Thymus (tissue), 11 donors: ENCODE data around the gene OPCML. TPM values are rescaled to one million over a fixed set of nuclear protein-coding genes. Genes with fewer than 3 reads are reported as not detected.

ENCODE experiments used
- DNase-seq, 9 donors: peaks; one replicate each; pipeline ENCODE4 v3.0.0-alpha.2; 2013; ENCODE audit warnings: low spot score in 9 of 9, low read depth in 6 of 9, missing footprints in 1 of 9
- H3K27ac ChIP-seq, 2 donors: one replicate each; pipeline ENCODE4 v1.5.1; 2013; ENCODE audit warnings: control low read depth in 1 of 2, low read depth in 1 of 2, low read length in 1 of 2, mild to moderate bottlenecking in 1 of 2, moderate library complexity in 1 of 2
- H3K27me3 ChIP-seq, 2 donors: one replicate each; pipeline ENCODE4 v1.5.1; 2013; ENCODE audit warnings: low read length in 1 of 2; ENCODE audit not compliant: control insufficient read depth in 2 of 2, insufficient read depth in 1 of 2
- H3K36me3 ChIP-seq, 2 donors: one replicate each; pipeline ENCODE4 v1.5.1; 2013; ENCODE audit warnings: low read length in 1 of 2, mild to moderate bottlenecking in 1 of 2, moderate library complexity in 1 of 2; ENCODE audit not compliant: control insufficient read depth in 2 of 2, insufficient read depth in 2 of 2
- H3K4me1 ChIP-seq, 2 donors: one replicate each; pipeline ENCODE4 v1.5.1; 2013; ENCODE audit warnings: low read length in 2 of 2; ENCODE audit not compliant: control insufficient read depth in 2 of 2, insufficient read depth in 2 of 2
- H3K4me3 ChIP-seq, 2 donors: one replicate each; pipeline ENCODE4 v1.5.1; 2013; ENCODE audit warnings: low read length in 2 of 2, control low read depth in 1 of 2, mild to moderate bottlenecking in 1 of 2
- H3K9me3 ChIP-seq, 2 donors: one replicate each; pipeline ENCODE4 v1.5.1; 2013; ENCODE audit warnings: low read length in 1 of 2, mild to moderate bottlenecking in 1 of 2; ENCODE audit not compliant: control insufficient read depth in 2 of 2, insufficient read depth in 1 of 2
- WGBS: extraction: QIAGEN DNeasy Blood & Tissue Kit; methylation state at CpG from one replicate; pipeline ENCODE4 v1.1.7; 2013; 5-methylcytosine and 5-hydroxymethylcytosine counted together
- polyA plus RNA-seq: library from polyadenylated mRNA; stranded (reverse); fragments of 200-250 nt; gene quantifications from one replicate; pipeline ENCODE4 v1.2.3, GENCODE V29; 2013
- total RNA-seq: library from RNA; stranded (reverse); fragments of 120-200 nt; gene quantifications from one replicate; pipeline ENCODE4 v1.2.4, GENCODE V29; 2013
- donor health status: healthy.

The OPCML gene
- total and polyA plus RNA-seq, 2 donors = 0.07 to 0.09 TPM

DNA sequence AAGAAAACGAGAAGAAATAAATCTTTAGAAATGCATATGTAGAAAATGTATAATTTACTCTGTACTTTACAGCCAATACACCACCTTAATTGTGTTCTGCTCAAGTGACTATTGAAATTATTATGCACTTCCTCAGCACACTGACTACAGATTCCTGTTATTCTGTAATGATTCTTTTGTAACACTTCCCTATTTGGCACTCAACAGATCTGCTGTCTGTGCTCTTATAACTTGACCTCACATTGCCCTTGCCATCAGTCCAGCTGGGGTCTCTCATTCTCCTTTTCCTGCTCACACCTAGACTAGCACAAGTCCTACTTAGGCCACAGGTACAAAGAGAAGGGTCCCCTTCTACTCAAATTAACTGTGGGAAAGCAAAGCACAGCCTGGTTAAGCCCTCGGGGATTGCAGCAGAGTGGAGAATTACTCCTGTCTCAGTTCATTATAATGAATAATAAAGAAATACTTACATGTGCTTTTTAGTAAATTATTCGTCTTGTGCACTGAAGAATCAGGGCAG is 860.4 kb downstream of the OPCML start:
- Histone ChIP-seq H3K4me3 (no peak overlapping the region), H3K9me3 (no peaks in the 10 kb centered on the region), H3K36me3 (no peaks in the 10 kb centered on the region), H3K27ac (no peak overlapping the region), H3K27me3 (no peaks in the 10 kb centered on the region), H3K4me1 (no peaks in the 10 kb centered on the region)
- no peak for DNase-seq
- 65% methylated on average over 3 of the region's 3 CpGs for WGBS

DNA sequence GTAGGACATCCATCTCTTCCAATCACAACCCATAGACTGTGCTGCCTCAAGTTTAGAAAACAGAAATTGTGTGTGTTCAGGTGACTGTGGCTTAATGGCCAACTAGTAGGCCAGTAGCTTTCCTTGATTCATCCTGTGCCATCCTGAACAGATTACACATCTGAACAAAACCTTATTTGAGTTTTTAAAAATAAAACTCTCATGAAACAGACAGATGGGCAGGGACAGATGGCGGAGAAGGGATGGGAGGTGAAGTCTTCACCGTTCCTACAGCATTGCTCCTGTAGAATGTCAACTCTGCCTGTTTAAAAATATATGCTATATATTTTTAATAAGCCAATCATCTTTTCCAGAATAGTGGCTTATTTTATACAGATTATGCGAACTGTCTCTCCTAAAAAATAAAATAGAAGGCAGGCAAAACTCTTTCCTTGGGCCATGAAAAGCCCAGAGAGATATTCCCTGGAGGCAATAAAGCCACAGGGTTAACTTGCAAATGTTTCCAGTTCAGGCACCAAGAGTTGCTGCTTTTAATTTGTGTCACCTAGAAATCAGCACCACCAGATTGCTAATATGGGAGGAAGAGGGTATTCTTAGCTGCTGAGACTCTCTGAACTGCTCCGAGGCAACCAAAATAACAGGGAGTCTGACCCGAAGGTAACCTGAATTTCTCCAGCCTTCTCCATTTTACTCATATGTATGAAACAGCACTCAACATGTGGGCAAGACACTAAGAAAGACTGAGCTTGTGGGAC is 861.2 kb downstream of the OPCML start:
- H3K36me3 ChIP-seq = no peaks in the 10 kb centered on the region
- H3K4me1 ChIP-seq = no peaks in the 10 kb centered on the region
- 94% methylated on average over 5 of the region's 5 CpGs for WGBS
- no peak for DNase-seq
- no peak overlapping the region for H3K4me3 ChIP-seq
- H3K27ac ChIP-seq = no peak overlapping the region
- H3K27me3 ChIP-seq = no peaks in the 10 kb centered on the region
- H3K9me3 ChIP-seq = no peaks in the 10 kb centered on the region

DNA sequence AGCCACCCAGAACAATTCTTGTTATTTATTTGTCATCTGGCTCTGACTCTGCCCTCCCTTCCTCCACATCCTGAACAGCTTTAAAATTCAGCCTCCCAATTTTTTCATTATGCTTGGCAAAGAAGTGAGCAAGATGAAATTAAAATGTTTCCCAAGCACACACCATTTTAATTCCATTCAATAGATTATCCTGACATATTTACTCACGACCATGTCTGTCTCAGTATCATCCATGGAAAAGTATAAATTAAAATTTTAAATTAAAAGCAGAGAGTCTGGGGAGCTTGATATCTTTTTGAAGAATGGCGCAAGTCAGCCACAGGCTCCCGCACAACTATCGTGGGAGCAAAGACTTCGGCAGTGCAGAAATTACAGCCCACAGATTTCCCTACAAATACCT is 862.4 kb downstream of the OPCML start:
- H3K27ac ChIP-seq = no peak overlapping the region
- no peak overlapping the region for H3K4me3 ChIP-seq
- 95% methylated on average over 5 of the region's 5 CpGs for WGBS
- no peaks in the 10 kb centered on the region for H3K4me1 ChIP-seq
- no peak for DNase-seq
- H3K36me3 ChIP-seq = no peaks in the 10 kb centered on the region
- no peaks in the 10 kb centered on the region for H3K27me3 ChIP-seq
- H3K9me3 ChIP-seq = no peaks in the 10 kb centered on the region

- H3K4me3 ChIP-seq = no peak overlapping the region
- no peaks in the 10 kb centered on the region for H3K27me3 ChIP-seq
- no peak for DNase-seq
- no peaks in the 10 kb centered on the region for H3K4me1 ChIP-seq
- 93% methylated on average over 4 of the region's 4 CpGs for WGBS
- H3K27ac ChIP-seq = no peak overlapping the region
- no peaks in the 10 kb centered on the region for H3K9me3 ChIP-seq
- H3K36me3 ChIP-seq = no peaks in the 10 kb centered on the region
These were observed 867.1 kb downstream of the OPCML start for GRCh38 chr11:132665205-132665604.

DNA sequence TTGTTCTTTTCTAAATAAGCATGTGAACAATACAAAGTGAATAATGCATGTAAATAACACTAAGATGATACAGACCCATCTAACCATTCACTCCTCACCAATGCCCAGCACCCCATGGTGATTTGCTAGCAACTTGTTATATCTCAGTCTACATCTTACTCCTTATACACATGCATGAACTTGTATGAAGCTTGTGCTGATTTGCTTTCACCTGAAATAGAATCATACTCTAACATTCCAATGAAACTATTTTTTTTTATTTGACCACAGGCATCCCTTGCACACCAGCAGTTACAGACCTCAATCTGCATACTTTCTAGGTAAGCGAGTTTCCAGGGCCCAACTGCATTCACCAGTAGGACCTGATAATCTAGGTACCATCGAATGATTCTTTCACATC is 873.6 kb downstream of the OPCML start:
- Histone ChIP-seq H3K4me1 (no peaks in the 10 kb centered on the region), H3K4me3 (no peak overlapping the region), H3K36me3 (no peaks in the 10 kb centered on the region), H3K27ac (no peak overlapping the region), H3K9me3 (no peaks in the 10 kb centered on the region), H3K27me3 (no peaks in the 10 kb centered on the region)
- WGBS = 91% methylated on average over 2 of the region's 2 CpGs
- DNase-seq = no peak

GRCh38 chr11:132658004-132658403 is 874.3 kb downstream of the OPCML start:
- Histone ChIP-seq H3K4me1 (no peaks in the 10 kb centered on the region), H3K9me3 (no peaks in the 10 kb centered on the region), H3K4me3 (no peak overlapping the region), H3K27me3 (no peaks in the 10 kb centered on the region), H3K27ac (no peak overlapping the region), H3K36me3 (no peaks in the 10 kb centered on the region)
- DNase-seq = no peak
- 96% methylated on average over 4 of the region's 4 CpGs for WGBS

DNA sequence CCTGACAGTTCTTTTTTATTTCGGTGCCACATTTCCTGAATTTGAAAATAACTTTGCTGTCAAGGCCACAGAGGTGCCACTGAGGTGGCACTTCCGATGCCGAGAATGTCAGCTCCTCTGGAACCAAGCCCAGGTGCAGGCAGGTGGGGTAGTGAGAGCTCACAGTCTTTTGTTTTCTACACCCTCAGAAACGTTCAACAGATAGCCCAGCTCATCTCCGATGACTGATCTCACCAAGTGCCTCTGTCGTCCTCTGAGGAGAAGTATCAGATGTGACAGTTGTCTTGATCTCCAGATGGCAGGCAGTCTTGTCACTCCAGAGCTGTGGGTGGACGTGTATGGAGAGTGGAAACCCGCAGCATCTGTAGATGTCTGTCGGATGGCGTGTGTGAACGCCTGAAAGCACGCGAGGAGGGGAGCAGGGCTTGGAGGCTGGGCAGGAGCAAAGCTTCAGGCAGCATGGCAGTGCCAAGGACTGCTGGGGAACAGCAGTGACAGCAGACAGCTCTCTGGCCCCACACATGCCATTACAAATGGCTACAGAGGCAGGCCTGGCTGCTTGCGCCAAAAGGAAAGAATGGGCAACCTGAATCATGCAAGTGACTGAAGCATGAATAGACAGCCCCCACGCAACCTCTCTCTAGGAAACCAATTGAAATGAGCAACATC is 877.0 kb downstream of the OPCML start:
- no peaks in the 10 kb centered on the region for H3K27me3 ChIP-seq
- no peak overlapping the region for H3K27ac ChIP-seq
- no peaks in the 10 kb centered on the region for H3K9me3 ChIP-seq
- no peaks in the 10 kb centered on the region for H3K4me1 ChIP-seq
- no peak for DNase-seq
- H3K4me3 ChIP-seq = no peak overlapping the region
- 93% methylated on average over 15 of the region's 15 CpGs for WGBS
- H3K36me3 ChIP-seq = no peaks in the 10 kb centered on the region

DNA sequence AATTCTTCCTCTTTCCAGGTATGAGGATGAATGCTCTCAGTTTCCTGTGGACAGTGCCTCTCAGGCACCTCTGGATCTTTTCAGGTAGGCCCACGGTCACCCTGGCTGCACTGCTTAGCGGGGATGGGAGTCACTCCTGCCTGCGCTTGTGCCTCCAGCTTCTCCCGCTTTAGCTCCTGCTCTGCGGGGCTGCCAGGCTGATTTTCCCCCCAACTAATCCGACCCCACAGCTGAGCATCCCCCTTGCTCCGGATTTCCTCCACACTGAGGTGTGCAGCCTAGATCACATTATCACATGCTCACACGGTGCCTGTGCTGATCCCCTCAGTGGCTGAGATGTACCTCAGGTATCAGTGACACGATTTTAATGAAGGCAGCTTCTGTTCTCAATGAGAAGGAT is 879.1 kb downstream of the OPCML start:
- no peaks in the 10 kb centered on the region for H3K36me3 ChIP-seq
- no peak overlapping the region for H3K4me3 ChIP-seq
- H3K27ac ChIP-seq = no peak overlapping the region
- DNase-seq = no peak
- H3K9me3 ChIP-seq = no peaks in the 10 kb centered on the region
- no peaks in the 10 kb centered on the region for H3K27me3 ChIP-seq
- no peaks in the 10 kb centered on the region for H3K4me1 ChIP-seq
- 93% methylated on average over 9 of the region's 9 CpGs for WGBS

DNA sequence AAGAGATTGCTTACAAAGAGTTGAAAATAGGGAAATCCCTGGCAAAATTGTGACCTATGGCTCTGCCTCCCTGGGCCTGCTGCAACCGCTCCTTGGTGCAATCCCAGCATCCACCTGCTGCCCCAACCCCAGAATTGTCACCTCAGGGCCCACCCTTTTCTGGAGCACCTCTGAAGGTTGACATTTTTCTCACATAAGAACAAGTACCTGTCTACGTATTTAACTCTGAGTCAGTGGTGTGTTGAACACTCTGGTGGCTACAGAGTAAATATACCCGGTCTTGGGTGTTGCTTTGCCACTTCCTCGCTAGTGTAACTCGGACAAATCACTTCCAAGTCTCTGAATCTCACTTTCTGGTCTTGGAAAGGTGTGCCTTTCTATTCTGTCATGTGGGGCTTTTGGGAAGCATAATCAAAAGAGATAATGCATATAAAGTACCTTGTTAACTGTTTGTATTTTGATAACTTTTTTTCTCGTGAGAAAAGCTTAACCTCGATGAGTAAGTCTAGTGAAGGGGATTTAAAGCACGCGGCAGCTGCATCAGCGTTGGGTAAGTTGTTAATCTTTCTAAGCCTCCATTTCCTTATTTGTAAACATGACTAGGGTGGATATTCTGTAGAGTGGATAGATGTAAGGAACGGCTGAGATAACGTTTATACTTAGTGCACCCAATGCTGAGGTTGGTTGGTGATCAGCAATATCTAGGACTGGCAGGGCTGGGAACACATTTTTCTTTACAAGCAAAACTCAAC is 881.2 kb downstream of the OPCML start:
- H3K36me3 ChIP-seq = no peaks in the 10 kb centered on the region
- H3K4me3 ChIP-seq = no peak overlapping the region
- H3K4me1 ChIP-seq = no peaks in the 10 kb centered on the region
- DNase-seq = no peak
- no peak overlapping the region for H3K27ac ChIP-seq
- no peaks in the 10 kb centered on the region for H3K27me3 ChIP-seq
- H3K9me3 ChIP-seq = no peaks in the 10 kb centered on the region
- WGBS = 93% methylated on average over 12 of the region's 12 CpGs
